Testis (tissue), 3 donors: ENCODE data around the gene NACC2. TPM values are rescaled to one million over a fixed set of nuclear protein-coding genes. Genes with fewer than 3 reads are reported as not detected.
A peak's percentile ranks its signal among the peaks of the same experiment; 100 is the strongest.

Experiments used
- DNase-seq: peaks from one replicate; pipeline ENCODE4 v3.0.0-alpha.2; 2019
- H3K27ac ChIP-seq, 2 donors: fragments of 200-600 bp; sonication (generic); one replicate each; pipeline ENCODE4 v1.5.1; 2019
- H3K27me3 ChIP-seq: fragments of 200-600 bp; sonication (generic); one replicate; pipeline ENCODE4 v1.5.1; 2019
- H3K36me3 ChIP-seq: fragments of 200-600 bp; sonication (generic); one replicate; pipeline ENCODE4 v1.5.1; 2017; ENCODE audit warnings: low read depth; ENCODE audit errors: missing control alignments
- H3K4me1 ChIP-seq: fragments of 200-600 bp; sonication (generic); one replicate; pipeline ENCODE4 v1.5.1; 2019
- H3K4me3 ChIP-seq, 2 donors: fragments of 200-600 bp; sonication (generic); one replicate each; pipeline ENCODE4 v1.5.1; 2017 to 2019
- H3K9me3 ChIP-seq: fragments of 200-600 bp; sonication (generic); one replicate; pipeline ENCODE4 v1.5.1; 2017
- POLR2A ChIP-seq: fragments of 450-650 bp; IDR thresholded peaks from one replicate; pipeline ENCODE4 v1.6.1; 2017; ENCODE audit warnings: antibody characterized with exemption, mild to moderate bottlenecking, moderate library complexity
- WGBS, 2 donors: methylation state at CpG; one replicate each; pipeline ENCODE4 v1.1.5; 2018; 5-methylcytosine and 5-hydroxymethylcytosine counted together
- intact Hi-C: fragments of 100-400 bp; cut with DNase I; formaldehyde crosslinking; loops from one replicate; pipeline ENCODE4 v1.15.1; 2023; ENCODE audit warnings: low total_unique reads
- polyA plus RNA-seq: library from polyadenylated mRNA; stranded (reverse); fragments of 350-450 nt; fragmentation: Illumina TruSeq; extraction: RNeasy Lipid Tissue Mini Kit (QIAGEN cat#74804); gene quantifications from one replicate; pipeline ENCODE4 v1.2.3, GENCODE V29; 2014; ENCODE audit warnings: low read depth, low replicate concordance; ENCODE audit not compliant: insufficient read depth
- total RNA-seq, 2 donors: library from RNA; depleted of rRNA; stranded (reverse); fragments of >200 nt; gene quantifications; one replicate each; pipeline ENCODE4 v1.2.3, GENCODE V29; 2016
- TF ChIP-seq, protein P1 (sequence below), 3 experiments: fragments of 450-650 bp in 2 of 3; fragments of 200-600 bp in 1 of 3; sonication (generic) in 1 of 3; IDR thresholded peaks; one replicate each; pipeline ENCODE4 v1.5.1; 2016 to 2019; ENCODE audit warnings: antibody characterized with exemption in 3 of 3, mild to moderate bottlenecking in 2 of 3, moderate library complexity in 1 of 3

NACC2 gene
- total and polyA plus RNA-seq, 3 donors from 2014 or later: 29.3 to 49.7 (median 49.5) TPM

GRCh38 chr9:136039488-136039887 is 55.6 kb downstream of the NACC2 start:
- H3K36me3 ChIP-seq: no peaks in the 10 kb centered on the region
- H3K4me1 ChIP-seq: no peaks in the 10 kb centered on the region
- WGBS, 2 donors: 91 to 95% methylated on average over 2 of the region's 2 CpGs
- TF ChIP-seq POLR2A: no peak
- TF ChIP-seq, protein P1, sequence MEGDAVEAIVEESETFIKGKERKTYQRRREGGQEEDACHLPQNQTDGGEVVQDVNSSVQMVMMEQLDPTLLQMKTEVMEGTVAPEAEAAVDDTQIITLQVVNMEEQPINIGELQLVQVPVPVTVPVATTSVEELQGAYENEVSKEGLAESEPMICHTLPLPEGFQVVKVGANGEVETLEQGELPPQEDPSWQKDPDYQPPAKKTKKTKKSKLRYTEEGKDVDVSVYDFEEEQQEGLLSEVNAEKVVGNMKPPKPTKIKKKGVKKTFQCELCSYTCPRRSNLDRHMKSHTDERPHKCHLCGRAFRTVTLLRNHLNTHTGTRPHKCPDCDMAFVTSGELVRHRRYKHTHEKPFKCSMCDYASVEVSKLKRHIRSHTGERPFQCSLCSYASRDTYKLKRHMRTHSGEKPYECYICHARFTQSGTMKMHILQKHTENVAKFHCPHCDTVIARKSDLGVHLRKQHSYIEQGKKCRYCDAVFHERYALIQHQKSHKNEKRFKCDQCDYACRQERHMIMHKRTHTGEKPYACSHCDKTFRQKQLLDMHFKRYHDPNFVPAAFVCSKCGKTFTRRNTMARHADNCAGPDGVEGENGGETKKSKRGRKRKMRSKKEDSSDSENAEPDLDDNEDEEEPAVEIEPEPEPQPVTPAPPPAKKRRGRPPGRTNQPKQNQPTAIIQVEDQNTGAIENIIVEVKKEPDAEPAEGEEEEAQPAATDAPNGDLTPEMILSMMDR (IDR thresholded peaks at IDR 0.05): no peak
- no peak overlapping the region for H3K4me3 ChIP-seq
- H3K27ac ChIP-seq: no peak overlapping the region
- no peak for DNase-seq
- intact Hi-C loops: no loop called here
- H3K27me3 ChIP-seq: no peaks in the 10 kb centered on the region
- no peaks in the 10 kb centered on the region for H3K9me3 ChIP-seq

DNA sequence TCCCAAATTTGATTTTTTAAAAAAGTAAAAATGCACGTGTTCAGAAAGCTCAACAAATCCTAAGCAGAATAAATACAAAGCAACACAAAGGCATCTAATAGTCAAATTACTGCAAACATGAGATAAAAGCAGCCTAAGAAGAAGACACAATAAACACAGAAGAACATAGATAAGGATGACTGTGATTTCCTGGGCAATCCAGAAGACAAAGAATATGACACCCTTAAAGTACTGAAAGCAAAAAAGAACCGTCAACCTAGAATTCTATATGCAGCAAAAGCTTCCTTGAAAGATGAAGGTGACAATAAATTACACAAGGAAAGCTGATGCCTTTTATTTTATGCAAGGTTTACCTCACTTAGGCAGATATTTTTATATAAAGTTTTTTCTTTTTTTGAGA is 58.2 kb downstream of the NACC2 start:
- Histone ChIP-seq H3K4me1 (peaks cover 9% of the 10 kb centered on the region), H3K27me3 (no peaks in the 10 kb centered on the region), H3K9me3 (no peaks in the 10 kb centered on the region), H3K4me3 (no peak overlapping the region), H3K36me3 (no peaks in the 10 kb centered on the region), H3K27ac (no peak overlapping the region)
- no peak for TF ChIP-seq POLR2A
- TF ChIP-seq, protein P1 (IDR thresholded peaks at IDR 0.05): no peak
- 85 to 90% methylated on average over 2 of the region's 2 CpGs for WGBS, 2 donors
- intact Hi-C loops: no loop called here
- no peak for DNase-seq

DNA sequence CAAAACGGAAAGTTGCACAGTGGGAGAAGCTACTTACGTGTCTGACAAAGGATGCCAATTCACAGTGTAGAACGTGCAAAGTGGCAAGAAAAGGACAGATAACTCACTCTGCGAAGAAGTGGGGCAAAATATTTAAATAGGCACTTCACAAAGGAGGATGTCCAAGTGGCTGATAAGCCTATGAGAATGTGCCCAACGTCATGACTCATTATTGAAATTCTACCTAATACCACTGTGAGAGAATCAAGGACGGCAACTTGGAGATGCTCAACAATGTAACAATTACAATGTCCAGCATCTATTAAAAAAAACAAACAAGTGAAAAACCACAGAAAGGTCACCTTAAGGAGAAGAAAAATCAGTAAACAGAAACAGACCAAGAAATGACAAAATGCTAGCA is 59.0 kb downstream of the NACC2 start:
- TF ChIP-seq POLR2A: no peak
- TF ChIP-seq, protein P1 (IDR thresholded peaks at IDR 0.05): no peak
- Histone ChIP-seq H3K36me3 (no peaks in the 10 kb centered on the region), H3K4me3 (no peak overlapping the region), H3K27ac (no peak overlapping the region), H3K27me3 (no peaks in the 10 kb centered on the region), H3K9me3 (no peaks in the 10 kb centered on the region), H3K4me1 (peaks cover 14% of the 10 kb centered on the region)
- no peak for DNase-seq
- intact Hi-C loops: no loop called here
- 44 to 49% methylated on average over 6 of the region's 6 CpGs for WGBS, 2 donors

GRCh38 chr9:136031741-136032730 is 63.1 kb downstream of the NACC2 start:
- Histone ChIP-seq H3K27me3 (no peaks in the 10 kb centered on the region), H3K4me3 (no peak overlapping the region), H3K4me1 (peaks cover 14% of the 10 kb centered on the region), H3K9me3 (no peaks in the 10 kb centered on the region), H3K27ac (peak overlapping the region in 1 of 2 donors; percentile 16), H3K36me3 (no peaks in the 10 kb centered on the region)
- intact Hi-C loops: no loop called here
- WGBS, 2 donors: 54 to 55% methylated on average over 10 to 13 of the region's 13 CpGs
- DNase-seq: no peak
- TF ChIP-seq POLR2A: no peak
- TF ChIP-seq, protein P1 (IDR thresholded peaks at IDR 0.05): no peak
